NB4 (cell line): ENCODE results near the gene TNS1.

Experiments
- DNase-seq: peaks from one replicate; pipeline ENCODE4 v3.0.0; 2010; ENCODE audit warnings: low read depth
- H3K4me3 ChIP-seq: one replicate; pipeline ENCODE4 v1.5.1; 2011; ENCODE audit warnings: mild to moderate bottlenecking, low read depth, low read length, moderate library complexity
- MAX ChIP-seq: IDR thresholded peaks from 2 replicates; pipeline ENCODE4 v1.6.1; 2011; ENCODE audit warnings: low read depth, low read length
- MYC ChIP-seq: IDR thresholded peaks from 2 replicates; pipeline ENCODE4 v1.6.1; 2011; ENCODE audit warnings: low read depth, low read length
- POLR2A ChIP-seq: IDR thresholded peaks from 2 replicates; pipeline ENCODE4 v1.6.1; 2011; ENCODE audit warnings: mild to moderate bottlenecking; ENCODE audit not compliant: insufficient read length; ENCODE audit errors: extremely low read depth
- TF ChIP-seq, protein P1 (sequence below): IDR thresholded peaks from one replicate; pipeline ENCODE4 v1.5.1; 2012; ENCODE audit warnings: low read depth, low read length

TNS1 gene

DNA sequence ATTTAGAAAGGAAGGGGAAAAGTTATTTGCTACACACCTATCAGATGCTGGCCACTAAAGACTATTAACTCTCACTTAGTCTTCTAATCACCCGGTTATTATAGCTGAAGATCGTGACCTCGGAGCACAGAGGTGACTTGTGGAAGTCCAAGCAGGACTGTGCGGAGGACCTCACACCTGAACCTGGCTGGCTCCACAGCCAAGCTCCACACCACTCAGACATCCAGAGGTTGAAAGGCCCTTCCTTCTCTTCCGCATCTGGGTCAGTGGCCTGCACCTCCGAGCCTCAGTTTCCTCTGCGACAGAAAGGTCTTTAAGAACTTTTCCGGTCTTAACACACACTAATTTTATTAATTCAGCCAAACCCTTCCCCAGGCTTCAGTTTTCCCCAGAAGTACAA lies 57.9 kb downstream of the TNS1 start:
- no peak for TF ChIP-seq MYC
- no peak for TF ChIP-seq POLR2A
- no peak for TF ChIP-seq MAX
- TF ChIP-seq, protein P1, sequence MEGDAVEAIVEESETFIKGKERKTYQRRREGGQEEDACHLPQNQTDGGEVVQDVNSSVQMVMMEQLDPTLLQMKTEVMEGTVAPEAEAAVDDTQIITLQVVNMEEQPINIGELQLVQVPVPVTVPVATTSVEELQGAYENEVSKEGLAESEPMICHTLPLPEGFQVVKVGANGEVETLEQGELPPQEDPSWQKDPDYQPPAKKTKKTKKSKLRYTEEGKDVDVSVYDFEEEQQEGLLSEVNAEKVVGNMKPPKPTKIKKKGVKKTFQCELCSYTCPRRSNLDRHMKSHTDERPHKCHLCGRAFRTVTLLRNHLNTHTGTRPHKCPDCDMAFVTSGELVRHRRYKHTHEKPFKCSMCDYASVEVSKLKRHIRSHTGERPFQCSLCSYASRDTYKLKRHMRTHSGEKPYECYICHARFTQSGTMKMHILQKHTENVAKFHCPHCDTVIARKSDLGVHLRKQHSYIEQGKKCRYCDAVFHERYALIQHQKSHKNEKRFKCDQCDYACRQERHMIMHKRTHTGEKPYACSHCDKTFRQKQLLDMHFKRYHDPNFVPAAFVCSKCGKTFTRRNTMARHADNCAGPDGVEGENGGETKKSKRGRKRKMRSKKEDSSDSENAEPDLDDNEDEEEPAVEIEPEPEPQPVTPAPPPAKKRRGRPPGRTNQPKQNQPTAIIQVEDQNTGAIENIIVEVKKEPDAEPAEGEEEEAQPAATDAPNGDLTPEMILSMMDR: no peak
- no peak overlapping the region for H3K4me3 ChIP-seq
- no peak for DNase-seq

DNA sequence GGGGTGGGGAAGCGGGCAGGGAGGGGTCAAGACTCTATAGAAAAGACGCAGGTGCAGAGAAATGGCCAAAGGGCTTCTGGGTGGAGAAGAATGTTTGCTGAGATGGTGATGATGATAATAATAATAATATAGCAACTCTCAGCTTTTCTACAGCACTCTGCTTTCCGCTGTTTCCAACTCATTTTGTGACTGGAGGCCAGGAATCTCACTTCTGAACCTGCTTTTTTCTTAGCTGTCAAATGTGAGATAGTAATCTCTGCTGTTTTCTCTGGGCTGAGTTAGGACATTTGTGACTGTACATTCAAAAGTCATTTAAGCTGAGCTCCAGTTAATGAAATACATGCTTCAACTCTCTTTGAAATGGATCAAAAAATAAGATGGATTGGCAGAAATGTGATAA lies 58.4 kb downstream of the TNS1 start:
- no peak overlapping the region for H3K4me3 ChIP-seq
- TF ChIP-seq MAX (no peak), POLR2A (no peak), MYC (no peak)
- TF ChIP-seq, protein P1: no peak
- DNase-seq: no peak

GRCh38 chr2:217943446-217944321 lies 59.1 kb downstream of the TNS1 start:
- H3K4me3 ChIP-seq: no peak overlapping the region
- TF ChIP-seq POLR2A: no peak
- TF ChIP-seq, protein P1: peak; percentile 5
- DNase-seq: peak; percentile 54

DNA sequence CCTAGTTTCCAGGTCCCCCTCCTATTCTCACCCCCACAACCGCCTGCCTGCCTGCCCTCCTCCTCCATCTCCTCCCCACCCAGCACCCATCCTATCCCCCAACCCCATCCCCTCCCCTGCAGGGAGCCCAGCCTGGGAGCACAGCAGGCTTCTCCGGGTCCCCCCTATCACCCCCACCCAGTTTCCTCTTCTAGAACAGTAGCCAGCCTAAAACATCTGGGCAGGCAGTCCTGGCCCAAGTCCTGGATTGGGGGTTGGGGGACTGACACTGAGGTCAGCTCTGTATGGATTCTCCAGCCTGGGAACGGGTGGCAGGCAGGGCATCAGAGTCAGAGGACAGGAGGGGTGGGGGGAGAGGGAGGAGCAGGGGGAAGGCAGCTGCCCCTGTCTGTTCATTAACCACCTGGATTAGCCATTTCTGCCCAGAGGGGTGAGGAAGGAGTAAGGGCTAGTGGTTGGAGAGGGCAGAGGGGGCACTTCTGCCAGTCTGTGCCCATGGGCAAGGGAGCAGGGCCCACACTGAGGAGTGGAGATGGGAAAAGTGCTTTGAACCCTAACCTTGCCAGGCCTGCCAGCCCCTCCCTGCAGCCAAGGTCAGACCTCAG lies 60.0 kb downstream of the TNS1 start:
- DNase-seq: no peak
- TF ChIP-seq MYC (no peak), MAX (no peak), POLR2A (no peak)
- TF ChIP-seq, protein P1: no peak
- no peak overlapping the region for H3K4me3 ChIP-seq

- no peak for DNase-seq
- no peak for TF ChIP-seq POLR2A
- H3K4me3 ChIP-seq: no peak overlapping the region
Measured at GRCh38 chr2:217941886-217942728, 60.7 kb downstream of the TNS1 start.

GRCh38 chr2:217941339-217941738 lies 61.5 kb downstream of the TNS1 start:
- TF ChIP-seq MAX: no peak
- TF ChIP-seq MYC: no peak
- no peak for TF ChIP-seq POLR2A
- TF ChIP-seq, protein P1: no peak
- no peak overlapping the region for H3K4me3 ChIP-seq
- DNase-seq: no peak
